GM18907 (cell line): ENCODE results near the gene PEX3.

ENCODE experiments used
- ATAC-seq: cut with Tn5 transposase; IDR thresholded peaks from one replicate; pipeline ENCODE4 v1.9.1; 2021; ENCODE audit warnings: mild to moderate bottlenecking, moderate library complexity; ENCODE audit not compliant: unreplicated experiment

PEX3 gene

DNA sequence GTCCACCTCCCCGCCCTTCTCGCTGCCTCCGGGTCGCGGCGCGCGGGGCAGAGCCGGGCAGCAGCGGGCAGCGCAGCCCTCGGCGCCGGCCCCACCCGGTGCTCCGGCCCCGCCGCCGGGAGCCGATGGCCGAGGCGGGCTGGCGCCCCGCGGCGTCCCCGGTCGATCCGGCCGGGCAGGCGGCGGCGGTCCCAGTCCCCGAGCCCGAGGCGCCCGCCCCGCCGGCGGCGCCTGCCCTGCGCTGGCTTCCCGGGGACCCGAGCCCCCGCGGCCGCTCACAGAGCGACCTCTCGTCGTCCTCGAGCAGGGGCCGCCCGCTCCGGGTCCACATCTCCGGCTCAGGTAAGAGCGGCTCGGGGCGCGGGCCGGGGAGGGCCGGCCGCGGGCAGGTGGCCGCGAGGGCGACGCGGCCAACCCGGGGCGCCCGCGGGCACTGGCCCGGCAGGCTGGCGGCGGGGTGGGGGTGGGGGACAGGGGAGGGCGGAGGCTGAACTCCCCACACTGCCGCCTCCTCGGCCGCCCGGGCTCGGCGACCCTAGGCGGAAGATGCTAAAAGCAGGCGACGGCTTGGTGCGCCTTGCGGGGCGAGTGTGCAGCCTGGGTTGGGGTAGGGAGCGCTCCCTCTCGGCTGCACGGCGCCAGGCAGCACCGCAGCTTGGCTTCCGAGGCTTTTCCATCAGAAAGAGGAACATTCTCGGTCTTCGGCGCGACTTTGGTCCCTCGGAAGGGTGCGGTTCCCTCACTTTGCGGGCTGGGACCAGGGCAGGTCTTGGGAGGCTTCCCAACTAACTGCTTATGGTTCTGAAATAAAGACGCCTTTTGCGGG, 86.5 kb downstream of the PEX3 start:
- ATAC-seq: peak; percentile 73

DNA sequence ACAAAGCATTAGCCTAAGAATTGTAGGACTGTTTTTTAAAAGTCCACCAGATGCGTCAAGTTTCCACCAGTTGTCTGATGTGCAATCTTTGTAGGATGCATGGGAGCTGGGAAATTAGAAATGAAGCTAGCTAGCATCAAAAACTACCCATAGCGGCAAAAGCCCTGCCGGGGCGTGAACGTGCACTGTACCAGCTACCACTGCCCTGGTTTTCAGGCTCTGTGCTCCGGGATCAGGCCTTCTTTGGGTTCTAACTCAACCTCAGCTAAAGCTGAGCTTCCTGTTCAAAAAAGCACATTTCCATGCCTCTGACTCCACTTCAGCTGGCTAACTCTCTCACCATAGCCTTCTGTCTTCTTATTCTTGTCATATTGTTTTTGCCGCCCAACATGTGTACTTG, 87.8 kb downstream of the PEX3 start:
- no peak for ATAC-seq

DNA sequence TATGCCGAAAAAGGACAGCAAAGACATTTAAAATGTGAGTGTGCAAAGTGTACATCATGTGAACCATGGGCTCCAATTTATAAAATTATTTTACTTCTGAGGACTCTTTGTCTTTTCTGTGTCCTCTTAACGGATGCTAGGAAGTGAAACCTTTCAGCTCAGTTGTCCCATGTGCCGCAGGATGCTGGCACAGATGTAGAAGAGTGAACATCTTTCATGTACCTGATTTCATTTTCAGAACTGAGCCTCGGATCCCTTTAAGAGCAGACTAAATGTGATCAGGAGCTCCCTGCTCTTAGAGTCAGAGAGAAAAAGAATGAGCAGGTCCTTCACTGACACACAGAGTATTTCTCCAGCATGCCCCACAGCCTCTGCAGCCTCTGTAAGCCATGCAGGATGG, 88.5 kb downstream of the PEX3 start:
- ATAC-seq: no peak

DNA sequence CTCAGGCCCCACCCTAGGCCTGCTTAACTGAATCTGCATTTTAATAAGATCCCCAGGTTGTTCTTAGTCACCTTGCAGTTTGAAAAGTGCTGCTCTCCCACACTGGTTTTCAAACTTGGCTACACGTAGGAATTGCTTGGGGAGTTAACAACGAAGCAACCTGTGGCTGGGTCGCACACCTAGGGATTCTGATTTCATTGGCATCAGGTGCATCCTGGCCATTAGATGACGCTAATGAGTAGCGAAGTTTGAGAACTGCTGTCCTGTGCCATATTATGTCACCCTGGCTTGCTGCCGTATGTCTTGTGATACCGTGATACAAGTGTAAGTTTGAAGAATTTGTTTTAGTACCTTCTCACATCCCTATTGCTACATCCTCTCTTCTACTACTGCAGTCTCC, 89.1 kb downstream of the PEX3 start:
- ATAC-seq: no peak

DNA sequence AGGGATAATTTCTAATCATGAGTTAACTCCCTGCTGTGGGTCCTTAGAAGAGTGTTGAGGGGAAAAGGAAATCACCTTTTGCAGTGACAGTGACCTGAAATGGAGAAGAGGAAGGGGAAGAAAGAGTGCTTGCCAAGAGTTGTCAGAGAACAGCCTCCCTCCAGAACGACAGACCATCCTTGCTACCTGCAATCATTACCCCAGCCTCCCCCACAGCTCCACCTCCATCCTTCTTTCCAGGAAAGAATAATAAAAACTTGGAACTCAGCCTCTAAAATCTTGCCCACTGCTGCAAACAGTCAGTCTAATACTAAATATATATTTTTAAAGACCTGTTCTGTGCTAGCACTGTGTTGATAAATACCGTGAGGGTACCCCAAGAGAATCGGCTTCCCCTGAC, 89.6 kb downstream of the PEX3 start:
- no peak for ATAC-seq
